ENCODE measurements around the gene ASAH2.
A peak's percentile ranks its signal among the peaks of the same experiment; 100 is the strongest.
"Not testable (repeated sequence)": the region's sequence is repeated elsewhere in the genome, so short reads cannot be mapped to it uniquely, and the experiment has no call there.

Gene ASAH2

GRCh38 chr10:50271564-50272250 is 20.4 kb upstream of the ASAH2 start:
- TF ChIP-seq CTCF (IDR thresholded peaks at IDR 0.05; ENCODE audit: insufficient read depth, low read length, poor library complexity, severe bottlenecking) = peak; percentile 11
- H3K27me3 ChIP-seq (replicated peaks; ENCODE audit: control insufficient read depth, insufficient read depth, low read length) = no peaks in the 10 kb centered on the region
- no peak for DNase-seq (ENCODE audit: extremely low read depth, insufficient read length)

GRCh38 chr10:50267877-50268276 is 16.6 kb upstream of the ASAH2 start:
- not testable (repeated sequence) for DNase-seq (ENCODE audit: extremely low read depth, insufficient read length); H3K27me3 ChIP-seq (replicated peaks; ENCODE audit: control insufficient read depth, insufficient read depth, low read length); H3K36me3 ChIP-seq (ENCODE audit: control insufficient read depth, insufficient read depth, low read length); H3K4me3 ChIP-seq (replicated peaks; ENCODE audit: low read depth, low read length)

More at GRCh38 chr10:50271564-50272250, 20.4 kb upstream of the ASAH2 start:
- no peak overlapping the region for H3K4me3 ChIP-seq (replicated peaks; ENCODE audit: low read depth, low read length)
- H3K36me3 ChIP-seq (ENCODE audit: control insufficient read depth, insufficient read depth, low read length) = no peaks in the 10 kb centered on the region

- not testable (repeated sequence) for DNase-seq (ENCODE audit: extremely low read depth, insufficient read length); H3K4me3 ChIP-seq (replicated peaks; ENCODE audit: low read depth, low read length); H3K36me3 ChIP-seq (ENCODE audit: control insufficient read depth, insufficient read depth, low read length); H3K27me3 ChIP-seq (replicated peaks; ENCODE audit: control insufficient read depth, insufficient read depth, low read length)
These were observed 11.3 kb upstream of the ASAH2 start for GRCh38 chr10:50262625-50263024.

- Histone ChIP-seq H3K27me3 (replicated peaks; ENCODE audit: control insufficient read depth, insufficient read depth, low read length) (no peaks in the 10 kb centered on the region; the same call in 1 of the 2 replicates), H3K4me3 (replicated peaks; ENCODE audit: low read depth, low read length) (0 out of 2 replicates have a peak overlapping the region, but pooled peaks have one; percentile 14), H3K36me3 (ENCODE audit: control insufficient read depth, insufficient read depth, low read length) (no peaks in the 10 kb centered on the region)
- no peak for TF ChIP-seq CTCF (IDR thresholded peaks at IDR 0.05; ENCODE audit: insufficient read depth, low read length, poor library complexity, severe bottlenecking)
- peak; percentile 56 for DNase-seq (ENCODE audit: extremely low read depth, insufficient read length)
These were observed 9.5 kb upstream of the ASAH2 start for GRCh38 chr10:50260791-50261281.

GRCh38 chr10:50254479-50254878 is 3.2 kb upstream of the ASAH2 start:
- TF ChIP-seq CTCF (IDR thresholded peaks at IDR 0.05; ENCODE audit: insufficient read depth, low read length, poor library complexity, severe bottlenecking) = no peak
- DNase-seq (ENCODE audit: extremely low read depth, insufficient read length) = no peak
- no peaks in the 10 kb centered on the region; the same call in 1 of the 2 replicates for H3K27me3 ChIP-seq (replicated peaks; ENCODE audit: control insufficient read depth, insufficient read depth, low read length)
- no peaks in the 10 kb centered on the region for H3K36me3 ChIP-seq (ENCODE audit: control insufficient read depth, insufficient read depth, low read length)
- no peak overlapping the region for H3K4me3 ChIP-seq (replicated peaks; ENCODE audit: low read depth, low read length)

- TF ChIP-seq CTCF (IDR thresholded peaks at IDR 0.05; ENCODE audit: insufficient read depth, low read length, poor library complexity, severe bottlenecking) = no peak
- Histone ChIP-seq H3K27me3 (replicated peaks; ENCODE audit: control insufficient read depth, insufficient read depth, low read length) (0 out of 2 replicates have a peak, but pooled peaks cover 1% of the 10 kb centered on the region), H3K4me3 (replicated peaks; ENCODE audit: low read depth, low read length) (no peak overlapping the region), H3K36me3 (ENCODE audit: control insufficient read depth, insufficient read depth, low read length) (no peaks in the 10 kb centered on the region)
- no peak for DNase-seq (ENCODE audit: extremely low read depth, insufficient read length)
These were observed 1.0 kb downstream of the ASAH2 start for GRCh38 chr10:50250096-50250854.
